Testis (tissue), 2 donors: ENCODE results near the gene COPA.

ENCODE experiments used
- POLR2A ChIP-seq: fragments of 450-650 bp; IDR thresholded peaks from one replicate; pipeline ENCODE4 v1.6.1; 2017; ENCODE audit warnings: antibody characterized with exemption, mild to moderate bottlenecking, moderate library complexity
- TF ChIP-seq, protein P1 (sequence below), 3 experiments: fragments of 450-650 bp in 2 of 3; fragments of 200-600 bp in 1 of 3; sonication (generic) in 1 of 3; IDR thresholded peaks; one replicate each; pipeline ENCODE4 v1.5.1; 2016 to 2019; ENCODE audit warnings: antibody characterized with exemption in 3 of 3, mild to moderate bottlenecking in 2 of 3, moderate library complexity in 1 of 3

DNA sequence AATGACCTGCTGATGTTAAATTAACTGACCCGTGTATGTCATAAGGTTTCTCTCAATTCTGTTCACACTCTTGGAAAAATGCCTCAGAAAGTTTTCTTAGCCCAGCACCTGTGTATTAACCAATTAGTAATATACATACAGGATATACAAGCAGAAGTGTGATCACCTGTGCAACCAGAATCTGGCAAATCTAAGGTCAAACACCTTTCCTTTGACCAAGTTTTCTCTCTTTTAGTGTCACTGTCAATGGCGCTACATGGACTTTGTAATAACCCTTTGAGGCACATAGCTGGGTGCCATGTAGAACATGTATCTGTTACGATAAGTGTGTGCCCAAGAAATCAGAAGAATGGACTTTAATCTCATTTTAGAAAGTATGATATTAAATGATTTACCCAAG lies 1.2 kb upstream of the COPA start:
- TF ChIP-seq, protein P1, sequence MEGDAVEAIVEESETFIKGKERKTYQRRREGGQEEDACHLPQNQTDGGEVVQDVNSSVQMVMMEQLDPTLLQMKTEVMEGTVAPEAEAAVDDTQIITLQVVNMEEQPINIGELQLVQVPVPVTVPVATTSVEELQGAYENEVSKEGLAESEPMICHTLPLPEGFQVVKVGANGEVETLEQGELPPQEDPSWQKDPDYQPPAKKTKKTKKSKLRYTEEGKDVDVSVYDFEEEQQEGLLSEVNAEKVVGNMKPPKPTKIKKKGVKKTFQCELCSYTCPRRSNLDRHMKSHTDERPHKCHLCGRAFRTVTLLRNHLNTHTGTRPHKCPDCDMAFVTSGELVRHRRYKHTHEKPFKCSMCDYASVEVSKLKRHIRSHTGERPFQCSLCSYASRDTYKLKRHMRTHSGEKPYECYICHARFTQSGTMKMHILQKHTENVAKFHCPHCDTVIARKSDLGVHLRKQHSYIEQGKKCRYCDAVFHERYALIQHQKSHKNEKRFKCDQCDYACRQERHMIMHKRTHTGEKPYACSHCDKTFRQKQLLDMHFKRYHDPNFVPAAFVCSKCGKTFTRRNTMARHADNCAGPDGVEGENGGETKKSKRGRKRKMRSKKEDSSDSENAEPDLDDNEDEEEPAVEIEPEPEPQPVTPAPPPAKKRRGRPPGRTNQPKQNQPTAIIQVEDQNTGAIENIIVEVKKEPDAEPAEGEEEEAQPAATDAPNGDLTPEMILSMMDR (IDR thresholded peaks at IDR 0.05) = no peak
- no peak for TF ChIP-seq POLR2A
